HepG2 (cell line): Measurements from ENCODE around the gene CAMK2A. TPM values are rescaled to one million over a fixed set of nuclear protein-coding genes. Genes with fewer than 3 reads are reported as not detected.

Experiments
- ATAC-seq: fragments of 200-7000 bp; cut with Tn5 transposase; 3 replicates; pipeline ENCODE4 v1.9.1; 2020; ENCODE audit warnings: mild to moderate bottlenecking, moderate library complexity
- BruUV-seq: library from RNA; stranded (reverse); fragments of 400-500 nt; replicated peaks from 2 replicates; lab custom pipeline; 2021; lab: Mats Ljungman, UMichigan
- CTCF ChIA-PET: fragments of 300-600 bp; formaldehyde crosslinking; extraction: SDS; loops from one replicate; lab custom pipeline; 2021; ENCODE audit warnings: low total read pairs, inconsistent platforms, low intra/inter-chr PET ratio; lab: Yijun Ruan, JAX
- POLR2A ChIA-PET: fragments of 350-600 bp; sonication (Branson Sonifier 250); formaldehyde crosslinking; loops from one replicate; lab custom pipeline; 2020; ENCODE audit warnings: antibody characterized with exemption, inconsistent platforms; lab: Yijun Ruan, JAX
- DNase-seq: peaks from one replicate; pipeline ENCODE4 v3.0.0-alpha.2; 2015; ENCODE audit warnings: low spot score
- FAIRE-seq: peaks from 3 replicates; lab custom pipeline; 2011; peaks lifted over from hg19 to GRCh38; lab: Jason Lieb, UNC
- H2AFZ ChIP-seq: one replicate; pipeline ENCODE4 v1.6.1; 2011; ENCODE audit warnings: low read length, inconsistent platforms
- H3K27ac ChIP-seq: fragments of 300-600 bp; 3 replicates; pipeline ENCODE4 v1.8.0; 2011; ENCODE audit warnings: mixed run types, mild to moderate bottlenecking, mixed read lengths, low read length, inconsistent platforms; ENCODE audit not compliant: insufficient read depth; ENCODE audit errors: extremely low read length
- H3K27me3 ChIP-seq, 2 experiments: fragments of 200-600 bp in 1 of 2; 2 replicates in 1 of 2; 3 replicates in 1 of 2; pipeline versions ENCODE4 v1.6.0 to v1.8.0; 2011; ENCODE audit warnings: low read length in 2 of 2, mild to moderate bottlenecking in 2 of 2, moderate library complexity in 2 of 2, inconsistent platforms in 1 of 2; ENCODE audit not compliant: insufficient read depth in 2 of 2, control insufficient read depth in 1 of 2
- H3K36me3 ChIP-seq, 2 experiments: fragments of 200-600 bp in 1 of 2; replicated peaks in 1 of 2; 2 replicates in 1 of 2; 3 replicates in 1 of 2; pipeline versions ENCODE4 v1.5.1 to v1.8.0; 2011; ENCODE audit warnings: low read length in 2 of 2, inconsistent platforms in 1 of 2; ENCODE audit not compliant: insufficient read depth in 2 of 2, control insufficient read depth in 1 of 2
- H3K4me1 ChIP-seq: 2 replicates; pipeline ENCODE4 v1.5.1; 2012; ENCODE audit warnings: low read length, inconsistent platforms; ENCODE audit not compliant: insufficient read depth
- H3K4me2 ChIP-seq: 2 replicates; pipeline ENCODE4 v1.6.0; 2011; ENCODE audit warnings: low read depth, low read length, inconsistent platforms
- H3K4me3 ChIP-seq, 3 experiments: fragments of 200-600 bp in 1 of 3; sonication (generic), shearing (Covaris generic) in 1 of 3; replicated peaks in 1 of 3; 2 replicates each; pipeline ENCODE4 v1.5.1; 2011 to 2016; ENCODE audit warnings: low read length in 3 of 3, inconsistent platforms in 2 of 3, low read depth in 2 of 3, mild to moderate bottlenecking in 2 of 3, control low read depth in 1 of 3, mixed read lengths in 1 of 3; ENCODE audit not compliant: insufficient read depth in 1 of 3
- H3K79me2 ChIP-seq: one replicate; pipeline ENCODE4 v1.6.1; 2011; ENCODE audit warnings: low read length, inconsistent platforms; ENCODE audit not compliant: insufficient read depth
- H3K9ac ChIP-seq: 2 replicates; pipeline ENCODE4 v1.6.0; 2011; ENCODE audit warnings: mild to moderate bottlenecking, low read depth, low read length, inconsistent platforms; ENCODE audit not compliant: insufficient read depth
- H3K9me3 ChIP-seq: 2 replicates; pipeline ENCODE4 v1.5.1; 2012; ENCODE audit warnings: mild to moderate bottlenecking, low read length
- H4K20me1 ChIP-seq: 2 replicates; pipeline ENCODE4 v1.6.0; 2011; ENCODE audit warnings: inconsistent platforms, mild to moderate bottlenecking, low read length, moderate library complexity; ENCODE audit not compliant: insufficient read depth
- HNF1A ChIP-seq, 2 experiments: sonication (generic) in 1 of 2; formaldehyde crosslinking in 1 of 2; IDR thresholded peaks; 2 replicates each; pipeline versions ENCODE4 v1.4.0 to v1.6.1; 2016 to 2020; ENCODE audit warnings: borderline replicate concordance in 1 of 2, low read depth in 1 of 2, mild to moderate bottlenecking in 1 of 2, missing genetic modification reagents in 1 of 2
- UBTF ChIP-seq: sonication (generic); formaldehyde crosslinking; IDR thresholded peaks from 2 replicates; pipeline ENCODE4 v1.4.0; 2020; ENCODE audit warnings: mild to moderate bottlenecking, missing genetic modification reagents
- ZNF563 ChIP-seq: sonication (generic); formaldehyde crosslinking; IDR thresholded peaks from 2 replicates; pipeline ENCODE4 v1.8.0; 2022; ENCODE audit warnings: mild to moderate bottlenecking, moderate library complexity, missing genetic modification reagents
- WGBS: methylation state at CpG from one replicate; pipeline ENCODE4 v1.1.6; 2017; ENCODE audit warnings: low lambda C conversion rate; 5-methylcytosine and 5-hydroxymethylcytosine counted together
- in situ Hi-C: cut with HindIII; loops from 2 replicates; pipeline ENCODE4 v1.10.0; 2017; ENCODE audit warnings: low pct_unique_long_range_greater_than_20kb; ENCODE audit not compliant: extremely low pct_ligation_motif_present
- intact Hi-C: fragments of 100-400 bp; cut with micrococcal nuclease; formaldehyde crosslinking; loops from one replicate; pipeline ENCODE4 v1.10.0; 2022; ENCODE audit not compliant: unreplicated experiment
- polyA plus RNA-seq, 8 experiments: library from polyadenylated mRNA; depleted of rRNA in 3 of 8; stranded (reverse) in 7 of 8; unstranded in 1 of 8; fragments of >200 nt; fragmentation: Illumina TruSeq in 4 of 8; extraction: Trizol in 4 of 8; gene quantifications; 2 replicates each; pipeline versions ENCODE4 v1.2.1 to v1.2.3, GENCODE V29; 2011 to 2016; ENCODE audit warnings: low read depth in 4 of 8, missing spikeins in 1 of 8, mixed read lengths in 1 of 8; ENCODE audit not compliant: insufficient read depth in 1 of 8
- total RNA-seq, 5 experiments: library from RNA; depleted of rRNA; stranded (reverse); fragments of >200 nt; fragmentation: Illumina TruSeq; extraction: Trizol; gene quantifications; 2 replicates each; pipeline ENCODE4 v1.2.3, GENCODE V29; 2016; ENCODE audit warnings: low read depth in 1 of 5

The CAMK2A gene
- total and polyA plus RNA-seq, 2 of the 13 experiments (the other 11 are each of a cell fraction or from before 2014, with no cell fraction given): 0.11 TPM; not detected in 1

- TF ChIP-seq UBTF (CRISPR knock-in tag): no peak
Observed at GRCh38 chr5:150217873-150218692, 71.5 kb downstream of the CAMK2A start (continued).

- CTCF ChIA-PET: interaction anchor here (2.2 to 4.3 kb wide), 2 partner anchors 55 to 87 kb away, joined by 25 to 62 read pairs; no protein-coding TSS in a partner anchor
- H3K4me2 ChIP-seq: no peak overlapping the region
- in situ Hi-C loops (loop anchor here (5.0 kb wide), 2 partner anchors 55 to 90 kb away; no protein-coding TSS in a partner anchor), intact Hi-C loops (no loop called here)
- FAIRE-seq (no peak), ATAC-seq (no peak), DNase-seq (no peak)
- no peaks in the 10 kb centered on the region for H3K36me3 ChIP-seq
- peaks cover 3 to 57% of the 10 kb centered on the region in 2 experiments; a peak in 4 of 5 replicates for H3K27me3 ChIP-seq
- POLR2A ChIA-PET: no interaction called here
- TF ChIP-seq HNF1A (IDR thresholded peaks at IDR 0.05; ENCODE audit: low read depth) (no peak), HNF1A (CRISPR knock-in tag; IDR thresholded peaks at IDR 0.05; ENCODE audit: borderline replicate concordance) (no peak), ZNF563 (CRISPR knock-in tag) (no peak)
- no peaks in the 10 kb centered on the region for H3K9me3 ChIP-seq
- no peaks in the 10 kb centered on the region for H4K20me1 ChIP-seq
- H3K9ac ChIP-seq: no peak overlapping the region
- no peak overlapping the region for H2AFZ ChIP-seq
- no peaks in the 10 kb centered on the region for H3K79me2 ChIP-seq
- peaks cover 18% of the 10 kb centered on the region for H3K4me1 ChIP-seq
- BruUV-seq: no TSS peak
- no peak overlapping the region for H3K27ac ChIP-seq
- H3K4me3 ChIP-seq: no peak overlapping the region
- 0% methylated on average over 2 of the region's 2 CpGs for WGBS
Observed at GRCh38 chr5:150217038-150217437, 72.5 kb downstream of the CAMK2A start.
